Ishikawa (cell line): ENCODE results near the gene CEACAM6.

Experiments
- CEBPB ChIP-seq: IDR thresholded peaks from 2 replicates; pipeline ENCODE4 v1.6.1; 2012
- CREB1 ChIP-seq: IDR thresholded peaks from 2 replicates; pipeline ENCODE4 v1.6.1; 2012; ENCODE audit warnings: low read depth
- EGR1 ChIP-seq: IDR thresholded peaks from 2 replicates; pipeline ENCODE4 v1.6.1; 2012
- EP300 ChIP-seq: IDR thresholded peaks from 2 replicates; pipeline ENCODE4 v1.6.1; 2012; ENCODE audit warnings: borderline replicate concordance
- FOXM1 ChIP-seq: IDR thresholded peaks from 2 replicates; pipeline ENCODE4 v1.6.1; 2012; ENCODE audit warnings: low read depth, borderline replicate concordance
- NFIC ChIP-seq: IDR thresholded peaks from 2 replicates; pipeline ENCODE4 v1.6.1; 2012
- RAD21 ChIP-seq: IDR thresholded peaks from 2 replicates; pipeline ENCODE4 v1.6.1; 2012; ENCODE audit warnings: low read depth
- TAF1 ChIP-seq: IDR thresholded peaks from 2 replicates; pipeline ENCODE4 v1.6.1; 2012; ENCODE audit warnings: low read depth, mild to moderate bottlenecking
- TCF12 ChIP-seq: IDR thresholded peaks from 2 replicates; pipeline ENCODE4 v1.6.1; 2012; ENCODE audit warnings: low read depth
- TEAD4 ChIP-seq: IDR thresholded peaks from 2 replicates; pipeline ENCODE4 v1.6.1; 2012
- YY1 ChIP-seq: IDR thresholded peaks from 2 replicates; pipeline ENCODE4 v1.6.1; 2012; ENCODE audit warnings: low read depth
- ZBTB7A ChIP-seq: IDR thresholded peaks from 2 replicates; pipeline ENCODE4 v1.6.1; 2012; ENCODE audit warnings: low read depth
- TF ChIP-seq, protein P1 (sequence below): IDR thresholded peaks from 2 replicates; pipeline ENCODE4 v1.6.1; 2012
- TF ChIP-seq, protein P2 (sequence below): IDR thresholded peaks from 2 replicates; pipeline ENCODE4 v1.6.1; 2012; ENCODE audit warnings: low read depth, mild to moderate bottlenecking
- TF ChIP-seq, protein P3 (sequence below): IDR thresholded peaks from 2 replicates; pipeline ENCODE4 v1.6.1; 2012

CEACAM6 gene

DNA sequence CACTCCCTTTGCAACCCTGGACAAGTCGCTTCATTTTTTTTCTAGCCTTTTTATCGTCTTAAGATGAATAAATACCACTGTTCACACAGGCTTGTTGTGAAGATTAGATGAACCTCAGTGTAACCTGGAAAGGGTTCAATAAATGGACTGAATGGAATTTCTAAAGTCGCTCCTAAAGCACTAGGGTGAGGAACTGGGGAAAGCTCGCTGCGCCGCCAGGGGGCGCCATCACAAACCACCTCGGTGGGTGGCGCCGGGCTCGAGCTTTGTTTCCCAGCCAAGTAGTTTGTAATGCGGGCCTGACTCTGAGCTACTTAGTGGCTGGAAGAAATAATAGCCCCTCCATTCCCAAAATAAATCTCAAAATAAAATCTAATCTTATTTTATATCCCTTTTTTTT, 2.2 kb upstream of the CEACAM6 start:
- no peak for TF ChIP-seq ZBTB7A
- TF ChIP-seq RAD21 = no peak; the same call in 1 of the 2 replicates
- no peak for TF ChIP-seq FOXM1

DNA sequence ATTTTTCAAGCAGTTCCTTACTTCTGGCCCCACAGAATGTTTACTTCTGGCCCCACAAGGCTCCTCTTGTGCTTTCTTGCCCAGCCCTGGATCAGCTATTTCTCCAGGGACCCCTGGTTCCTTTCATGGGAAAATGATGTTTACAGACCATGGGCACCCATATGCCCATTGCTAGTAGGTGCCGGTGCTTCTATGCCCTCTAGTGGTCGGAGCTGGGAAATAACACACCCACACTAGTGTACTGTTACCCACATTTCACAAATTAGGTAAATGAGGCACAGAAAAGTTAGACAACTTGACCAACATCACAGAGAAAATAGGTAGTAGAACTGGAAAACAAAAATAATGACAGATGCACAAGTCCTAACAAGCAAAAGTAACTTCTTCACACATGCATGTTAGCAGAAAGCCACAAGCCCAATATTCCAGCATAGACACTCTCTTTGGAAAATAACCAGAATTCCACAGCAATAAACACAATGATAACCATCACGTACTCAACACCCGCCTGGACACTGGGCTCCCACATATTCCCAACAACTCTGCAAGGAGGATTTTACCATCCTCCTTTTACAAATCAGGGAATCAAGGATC, 1.3 kb upstream of the CEACAM6 start:
- no peak for TF ChIP-seq YY1
- TF ChIP-seq RAD21 = peak; percentile 39; the same call in 1 of the 2 replicates
- no peak for TF ChIP-seq TEAD4

DNA sequence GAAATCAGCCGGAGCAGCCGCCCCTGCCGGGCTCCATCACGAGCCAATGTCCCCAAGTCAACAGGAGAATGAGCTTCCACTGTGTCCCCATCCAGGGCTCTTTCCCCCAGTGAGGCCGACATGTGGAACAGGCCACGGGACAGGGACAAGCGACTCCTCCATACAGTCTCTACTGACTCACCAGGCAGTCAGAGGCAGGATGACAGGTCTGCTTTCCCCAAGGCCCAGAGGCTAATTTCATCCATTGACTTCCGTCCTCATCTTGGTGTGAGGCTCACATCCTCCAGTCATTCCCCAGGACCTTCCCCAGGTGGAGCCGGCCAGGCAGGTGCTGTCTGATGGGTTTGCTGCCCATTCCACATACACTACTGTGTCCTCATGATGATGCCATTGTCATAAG, 3.5 kb downstream of the CEACAM6 start:
- TF ChIP-seq FOXM1 (no peak), EGR1 (no peak), NFIC (no peak), CEBPB (no peak), TEAD4 (no peak), EP300 (no peak), TAF1 (no peak), CREB1 (no peak)
- TF ChIP-seq, protein P1, sequence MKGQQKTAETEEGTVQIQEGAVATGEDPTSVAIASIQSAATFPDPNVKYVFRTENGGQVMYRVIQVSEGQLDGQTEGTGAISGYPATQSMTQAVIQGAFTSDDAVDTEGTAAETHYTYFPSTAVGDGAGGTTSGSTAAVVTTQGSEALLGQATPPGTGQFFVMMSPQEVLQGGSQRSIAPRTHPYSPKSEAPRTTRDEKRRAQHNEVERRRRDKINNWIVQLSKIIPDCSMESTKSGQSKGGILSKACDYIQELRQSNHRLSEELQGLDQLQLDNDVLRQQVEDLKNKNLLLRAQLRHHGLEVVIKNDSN = no peak

DNA sequence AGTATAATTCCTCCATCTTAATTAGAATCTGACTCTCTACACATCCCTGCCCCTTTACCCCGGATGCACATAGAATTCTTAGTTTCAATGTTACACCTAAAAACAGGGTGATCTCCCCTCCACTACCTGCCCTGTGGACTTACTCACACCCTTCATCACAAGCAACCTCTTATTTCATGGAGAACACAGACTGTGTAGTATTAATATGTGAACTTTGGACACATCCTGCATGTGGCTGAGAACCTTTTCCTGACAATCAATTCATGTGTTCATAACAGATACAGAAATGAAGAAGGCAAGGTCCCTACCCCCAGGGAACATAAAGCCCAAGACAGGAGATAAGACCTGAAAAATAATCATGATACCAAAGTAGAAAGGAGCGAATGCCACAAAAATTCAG, 11.8 kb downstream of the CEACAM6 start:
- TF ChIP-seq YY1 (no peak), CEBPB (no peak), TCF12 (no peak), NFIC (no peak), CREB1 (no peak), ZBTB7A (no peak), TEAD4 (no peak), EGR1 (no peak), FOXM1 (no peak), TAF1 (no peak), EP300 (no peak), RAD21 (no peak)
- TF ChIP-seq, protein P1 = no peak
- TF ChIP-seq, protein P2, sequence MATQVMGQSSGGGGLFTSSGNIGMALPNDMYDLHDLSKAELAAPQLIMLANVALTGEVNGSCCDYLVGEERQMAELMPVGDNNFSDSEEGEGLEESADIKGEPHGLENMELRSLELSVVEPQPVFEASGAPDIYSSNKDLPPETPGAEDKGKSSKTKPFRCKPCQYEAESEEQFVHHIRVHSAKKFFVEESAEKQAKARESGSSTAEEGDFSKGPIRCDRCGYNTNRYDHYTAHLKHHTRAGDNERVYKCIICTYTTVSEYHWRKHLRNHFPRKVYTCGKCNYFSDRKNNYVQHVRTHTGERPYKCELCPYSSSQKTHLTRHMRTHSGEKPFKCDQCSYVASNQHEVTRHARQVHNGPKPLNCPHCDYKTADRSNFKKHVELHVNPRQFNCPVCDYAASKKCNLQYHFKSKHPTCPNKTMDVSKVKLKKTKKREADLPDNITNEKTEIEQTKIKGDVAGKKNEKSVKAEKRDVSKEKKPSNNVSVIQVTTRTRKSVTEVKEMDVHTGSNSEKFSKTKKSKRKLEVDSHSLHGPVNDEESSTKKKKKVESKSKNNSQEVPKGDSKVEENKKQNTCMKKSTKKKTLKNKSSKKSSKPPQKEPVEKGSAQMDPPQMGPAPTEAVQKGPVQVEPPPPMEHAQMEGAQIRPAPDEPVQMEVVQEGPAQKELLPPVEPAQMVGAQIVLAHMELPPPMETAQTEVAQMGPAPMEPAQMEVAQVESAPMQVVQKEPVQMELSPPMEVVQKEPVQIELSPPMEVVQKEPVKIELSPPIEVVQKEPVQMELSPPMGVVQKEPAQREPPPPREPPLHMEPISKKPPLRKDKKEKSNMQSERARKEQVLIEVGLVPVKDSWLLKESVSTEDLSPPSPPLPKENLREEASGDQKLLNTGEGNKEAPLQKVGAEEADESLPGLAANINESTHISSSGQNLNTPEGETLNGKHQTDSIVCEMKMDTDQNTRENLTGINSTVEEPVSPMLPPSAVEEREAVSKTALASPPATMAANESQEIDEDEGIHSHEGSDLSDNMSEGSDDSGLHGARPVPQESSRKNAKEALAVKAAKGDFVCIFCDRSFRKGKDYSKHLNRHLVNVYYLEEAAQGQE = no peak
- TF ChIP-seq, protein P3, sequence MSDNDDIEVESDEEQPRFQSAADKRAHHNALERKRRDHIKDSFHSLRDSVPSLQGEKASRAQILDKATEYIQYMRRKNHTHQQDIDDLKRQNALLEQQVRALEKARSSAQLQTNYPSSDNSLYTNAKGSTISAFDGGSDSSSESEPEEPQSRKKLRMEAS = no peak

DNA sequence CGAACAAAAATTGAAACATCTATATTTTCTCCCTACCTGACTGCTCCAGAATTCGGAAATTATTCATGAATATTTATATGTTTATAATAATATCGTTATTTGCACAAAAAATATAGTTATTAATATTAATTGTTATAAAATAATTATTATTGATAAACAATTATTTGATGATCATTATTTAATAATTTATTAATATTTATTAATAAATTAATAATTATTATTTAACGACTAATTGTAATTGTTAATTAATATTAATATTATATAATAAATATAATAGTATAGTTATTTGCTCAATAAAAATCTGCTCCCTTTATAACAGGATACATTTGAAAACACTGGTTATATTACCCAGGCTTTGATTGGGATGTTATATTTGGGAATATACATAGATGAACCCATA, 14.3 kb downstream of the CEACAM6 start:
- TF ChIP-seq EP300 = no peak
- no peak for TF ChIP-seq EGR1
- TF ChIP-seq, protein P2 = no peak
- no peak for TF ChIP-seq FOXM1
- no peak for TF ChIP-seq TEAD4
- no peak for TF ChIP-seq TAF1

DNA sequence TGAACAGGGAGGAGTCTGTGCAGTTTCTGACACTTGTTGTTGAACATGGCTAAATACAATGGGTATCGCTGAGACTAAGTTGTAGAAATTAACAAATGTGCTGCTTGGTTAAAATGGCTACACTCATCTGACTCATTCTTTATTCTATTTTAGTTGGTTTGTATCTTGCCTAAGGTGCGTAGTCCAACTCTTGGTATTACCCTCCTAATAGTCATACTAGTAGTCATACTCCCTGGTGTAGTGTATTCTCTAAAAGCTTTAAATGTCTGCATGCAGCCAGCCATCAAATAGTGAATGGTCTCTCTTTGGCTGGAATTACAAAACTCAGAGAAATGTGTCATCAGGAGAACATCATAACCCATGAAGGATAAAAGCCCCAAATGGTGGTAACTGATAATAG, 16.1 kb downstream of the CEACAM6 start:
- no peak for TF ChIP-seq TEAD4
- TF ChIP-seq NFIC = no peak
- no peak for TF ChIP-seq EP300
- TF ChIP-seq ZBTB7A = no peak
- no peak for TF ChIP-seq CREB1
- TF ChIP-seq, protein P2 = no peak
- TF ChIP-seq YY1 = no peak
- TF ChIP-seq, protein P3 = no peak
- no peak for TF ChIP-seq RAD21
- TF ChIP-seq TCF12 = no peak
- no peak for TF ChIP-seq CEBPB
- TF ChIP-seq, protein P1 = no peak
- no peak for TF ChIP-seq TAF1
- TF ChIP-seq FOXM1 = no peak
- no peak for TF ChIP-seq EGR1
